Activated CD4-positive, alpha-beta memory T cell treated with anti-CD3 and anti-CD28 coated beads, Interleukin-2, amount 10 ng/mL, durations not matched to agents 7 days and 5 days (primary cell): ENCODE data around the gene USP49. TPM values are rescaled to one million over a fixed set of nuclear protein-coding genes. Genes with fewer than 3 reads are reported as not detected.

Source experiments
- CTCF ChIA-PET: fragments of 350-600 bp; sonication (Branson Sonifier 250); formaldehyde crosslinking; loops from one replicate; lab custom pipeline; 2021; ENCODE audit warnings: antibody characterized with exemption, inconsistent platforms; lab: Charles Lee
- POLR2A ChIA-PET: fragments of 350-600 bp; sonication (Branson Sonifier 250); formaldehyde crosslinking; loops from one replicate; lab custom pipeline; 2021; ENCODE audit warnings: antibody characterized with exemption; lab: Charles Lee
- DNase-seq: peaks from one replicate; pipeline ENCODE4 v3.0.0-alpha.2; 2020
- H3K27ac Mint-ChIP-seq: one replicate; pipeline ENCODE4 v1.8.0; 2021; ENCODE audit warnings: mild to moderate bottlenecking, mixed read lengths
- H3K27me3 Mint-ChIP-seq: one replicate; pipeline ENCODE4 v1.8.0; 2021; ENCODE audit warnings: mixed read lengths
- H3K36me3 Mint-ChIP-seq: one replicate; pipeline ENCODE4 v1.8.0; 2021; ENCODE audit warnings: low read depth, mixed read lengths
- H3K4me1 Mint-ChIP-seq: one replicate; pipeline ENCODE4 v1.8.0; 2021; ENCODE audit warnings: mixed read lengths
- H3K4me3 Mint-ChIP-seq: one replicate; pipeline ENCODE4 v1.8.0; 2021; ENCODE audit warnings: mild to moderate bottlenecking, mixed read lengths
- H3K9me3 Mint-ChIP-seq: one replicate; pipeline ENCODE4 v1.8.0; 2021; ENCODE audit warnings: mixed read lengths
- total RNA-seq, 2 experiments: library from RNA; stranded (reverse); gene quantifications; one replicate each; pipeline ENCODE4 v1.2.3, GENCODE V29; 2021

Gene USP49
- total RNA-seq, 2 experiments from 2014 or later, result 6.8 to 7.3 TPM

- Mint-ChIP-seq H3K9me3 (no peaks in the 10 kb centered on the region), H3K27me3 (no peaks in the 10 kb centered on the region), H3K36me3 (no peaks in the 10 kb centered on the region), H3K27ac (peak overlapping the region; percentile 66), H3K4me1 (peaks cover 15% of the 10 kb centered on the region), H3K4me3 (no peak overlapping the region)
- POLR2A ChIA-PET, result interaction anchor here (0.8 to 3.5 kb wide), 13 partner anchors 15 to 155 kb away, joined by 3 to 26 read pairs (median 5); partner anchors contain the start of genes BYSL, MED20, TAF8 and TOMM6
- DNase-seq, result no peak
- CTCF ChIA-PET, result interaction anchor here (0.6 to 2.1 kb wide), 6 partner anchors 26 to 156 kb away, joined by 3 to 17 read pairs (median 6); partner anchors contain the start of genes BYSL, MED20 and TOMM6
Observed at GRCh38 chr6:41894366-41895299, 542 bp downstream of the USP49 start.

- Mint-ChIP-seq H3K9me3 (no peaks in the 10 kb centered on the region), H3K36me3 (no peaks in the 10 kb centered on the region), H3K27me3 (no peaks in the 10 kb centered on the region), H3K4me3 (no peak overlapping the region), H3K4me1 (peaks cover 15% of the 10 kb centered on the region), H3K27ac (no peak overlapping the region)
- ChIA-PET CTCF (interaction anchor here (0.8 to 1.7 kb wide), 7 partner anchors 12 to 152 kb away, joined by 3 to 5 read pairs (median 4); partner anchors contain the start of genes BYSL, MED20 and TOMM6), POLR2A (interaction anchor here (0.6 to 2.3 kb wide), 4 partner anchors 36 to 158 kb away, joined by 3 to 8 read pairs (median 4); partner anchors contain the start of genes TAF8 and TOMM6)
- no peak for DNase-seq
Observed at GRCh38 chr6:41892921-41893564, 2.1 kb downstream of the USP49 start.

- no peak overlapping the region for H3K4me3 Mint-ChIP-seq
- H3K27ac Mint-ChIP-seq, result no peak overlapping the region
- CTCF ChIA-PET, result interaction anchor here (1.0 to 1.9 kb wide), 2 partner anchors 10 to 156 kb away, joined by 3 to 7 read pairs; no protein-coding TSS in a partner anchor
- no peaks in the 10 kb centered on the region for H3K9me3 Mint-ChIP-seq
- no peaks in the 10 kb centered on the region for H3K27me3 Mint-ChIP-seq
- no peak for DNase-seq
- POLR2A ChIA-PET, result interaction anchor here (1.6 kb wide), 1 partner anchor 100 kb away, joined by 4 read pairs; the partner anchor contains the start of gene TOMM6
- H3K4me1 Mint-ChIP-seq, result peaks cover under 1% of the 10 kb centered on the region
- no peaks in the 10 kb centered on the region for H3K36me3 Mint-ChIP-seq
Observed at GRCh38 chr6:41887331-41887751, 7.8 kb downstream of the USP49 start.

GRCh38 chr6:41885930-41886329 lies 9.2 kb downstream of the USP49 start:
- ChIA-PET CTCF (interaction anchor here (0.6 to 1.9 kb wide), 2 partner anchors 16 to 158 kb away, joined by 3 to 7 read pairs; no protein-coding TSS in a partner anchor), POLR2A (no interaction called here)
- Mint-ChIP-seq H3K4me1 (no peaks in the 10 kb centered on the region), H3K4me3 (no peak overlapping the region), H3K27ac (no peak overlapping the region), H3K36me3 (no peaks in the 10 kb centered on the region), H3K9me3 (no peaks in the 10 kb centered on the region), H3K27me3 (no peaks in the 10 kb centered on the region)
- no peak for DNase-seq

- CTCF ChIA-PET, result no interaction called here
Observed at GRCh38 chr6:41884957-41885356, 10.2 kb downstream of the USP49 start.

GRCh38 chr6:41881506-41881905 lies 13.7 kb downstream of the USP49 start:
- Mint-ChIP-seq H3K36me3 (no peaks in the 10 kb centered on the region), H3K4me1 (no peaks in the 10 kb centered on the region), H3K27ac (no peak overlapping the region), H3K9me3 (no peaks in the 10 kb centered on the region), H3K4me3 (no peak overlapping the region), H3K27me3 (no peaks in the 10 kb centered on the region)
- ChIA-PET CTCF (interaction anchor here (0.9 to 1.0 kb wide), 2 partner anchors 11 to 20 kb away, joined by 3 read pairs; no protein-coding TSS in a partner anchor), POLR2A (no interaction called here)
- no peak for DNase-seq

More at GRCh38 chr6:41884957-41885356, 10.2 kb downstream of the USP49 start:
- no peaks in the 10 kb centered on the region for H3K36me3 Mint-ChIP-seq
- no peak overlapping the region for H3K27ac Mint-ChIP-seq
- H3K4me3 Mint-ChIP-seq, result no peak overlapping the region
- no peaks in the 10 kb centered on the region for H3K9me3 Mint-ChIP-seq
- no peaks in the 10 kb centered on the region for H3K4me1 Mint-ChIP-seq
- no peak for DNase-seq
- no peaks in the 10 kb centered on the region for H3K27me3 Mint-ChIP-seq
- POLR2A ChIA-PET, result no interaction called here

- no peak overlapping the region for H3K4me3 Mint-ChIP-seq
- CTCF ChIA-PET, result no interaction called here
- H3K27me3 Mint-ChIP-seq, result no peaks in the 10 kb centered on the region
- no peaks in the 10 kb centered on the region for H3K4me1 Mint-ChIP-seq
- no peak for DNase-seq
- H3K9me3 Mint-ChIP-seq, result no peaks in the 10 kb centered on the region
- H3K27ac Mint-ChIP-seq, result no peak overlapping the region
- H3K36me3 Mint-ChIP-seq, result no peaks in the 10 kb centered on the region
- POLR2A ChIA-PET, result interaction anchor here (1.3 kb wide), 1 partner anchor 17 kb away, joined by 5 read pairs; the partner anchor contains the start of gene USP49
Observed at GRCh38 chr6:41878961-41879405, 16.2 kb downstream of the USP49 start.

GRCh38 chr6:41878246-41878645 lies 16.9 kb downstream of the USP49 start:
- H3K27me3 Mint-ChIP-seq, result no peaks in the 10 kb centered on the region
- CTCF ChIA-PET, result interaction anchor here (0.9 to 1.4 kb wide), 2 partner anchors 9 to 90 kb away, joined by 3 to 4 read pairs; no protein-coding TSS in a partner anchor
- POLR2A ChIA-PET, result no interaction called here

GRCh38 chr6:41877051-41877680 lies 18.0 kb downstream of the USP49 start:
- H3K27ac Mint-ChIP-seq, result no peak overlapping the region
- no peaks in the 10 kb centered on the region for H3K4me1 Mint-ChIP-seq
- no peaks in the 10 kb centered on the region for H3K36me3 Mint-ChIP-seq
- no peaks in the 10 kb centered on the region for H3K27me3 Mint-ChIP-seq
- CTCF ChIA-PET, result interaction anchor here (1.4 kb wide), 1 partner anchor 10 kb away, joined by 3 read pairs; no protein-coding TSS in a partner anchor
- no peaks in the 10 kb centered on the region for H3K9me3 Mint-ChIP-seq
- POLR2A ChIA-PET, result no interaction called here
- no peak overlapping the region for H3K4me3 Mint-ChIP-seq
- DNase-seq, result no peak

More at GRCh38 chr6:41878246-41878645, 16.9 kb downstream of the USP49 start:
- H3K9me3 Mint-ChIP-seq, result no peaks in the 10 kb centered on the region
- no peaks in the 10 kb centered on the region for H3K36me3 Mint-ChIP-seq
- no peak for DNase-seq
- no peak overlapping the region for H3K27ac Mint-ChIP-seq
- no peaks in the 10 kb centered on the region for H3K4me1 Mint-ChIP-seq
- H3K4me3 Mint-ChIP-seq, result no peak overlapping the region

GRCh38 chr6:41874741-41875140 lies 20.4 kb downstream of the USP49 start:
- Mint-ChIP-seq H3K4me1 (no peaks in the 10 kb centered on the region), H3K9me3 (no peaks in the 10 kb centered on the region), H3K36me3 (no peaks in the 10 kb centered on the region), H3K27me3 (no peaks in the 10 kb centered on the region), H3K4me3 (no peak overlapping the region), H3K27ac (no peak overlapping the region)
- ChIA-PET POLR2A (no interaction called here), CTCF (interaction anchor here (1.3 to 1.6 kb wide), 2 partner anchors 32 to 169 kb away, joined by 3 to 4 read pairs; no protein-coding TSS in a partner anchor)
- DNase-seq, result no peak

GRCh38 chr6:41872147-41872546 lies 23.0 kb downstream of the USP49 start:
- no peaks in the 10 kb centered on the region for H3K4me1 Mint-ChIP-seq
- H3K9me3 Mint-ChIP-seq, result no peaks in the 10 kb centered on the region
- no peak for DNase-seq
- ChIA-PET CTCF (no interaction called here), POLR2A (no interaction called here)
- H3K4me3 Mint-ChIP-seq, result no peak overlapping the region
- H3K36me3 Mint-ChIP-seq, result no peaks in the 10 kb centered on the region
- H3K27me3 Mint-ChIP-seq, result no peaks in the 10 kb centered on the region
- no peak overlapping the region for H3K27ac Mint-ChIP-seq

- ChIA-PET CTCF (interaction anchor here (0.9 to 1.0 kb wide), 2 partner anchors 49 to 85 kb away, joined by 3 read pairs; partner anchors contain the start of genes BYSL and MED20), POLR2A (no interaction called here)
- H3K9me3 Mint-ChIP-seq, result no peaks in the 10 kb centered on the region
- no peak overlapping the region for H3K27ac Mint-ChIP-seq
- H3K4me3 Mint-ChIP-seq, result no peak overlapping the region
- DNase-seq, result no peak
- no peaks in the 10 kb centered on the region for H3K27me3 Mint-ChIP-seq
- H3K36me3 Mint-ChIP-seq, result no peaks in the 10 kb centered on the region
- H3K4me1 Mint-ChIP-seq, result no peaks in the 10 kb centered on the region
Observed at GRCh38 chr6:41871691-41872090, 23.5 kb downstream of the USP49 start.
